Cardiac muscle cell (in vitro differentiated cells and primary cell): Measurements from ENCODE around the gene DHX35. TPM values are rescaled to one million over a fixed set of nuclear protein-coding genes. Genes with fewer than 3 reads are reported as not detected.
A peak's percentile ranks its signal among the peaks of the same experiment; 100 is the strongest.

Experiments used
- DNase-seq, 2 donors: peaks; one replicate each; pipeline versions ENCODE4 v3.0.0 to v3.0.0-alpha.2; 2010 to 2017; ENCODE audit warnings: low read depth in 1 of 2, low spot score in 1 of 2
- H3K27ac ChIP-seq: fragments of 200-600 bp; sonication (generic); 2 replicates; pipeline ENCODE4 v1.5.1; 2016
- H3K27me3 ChIP-seq: fragments of 200-600 bp; sonication (generic); 2 replicates; pipeline ENCODE4 v1.6.0; 2016; ENCODE audit warnings: control low read depth
- H3K36me3 ChIP-seq: fragments of 200-600 bp; sonication (generic); 2 replicates; pipeline ENCODE4 v1.5.1; 2016; ENCODE audit warnings: control low read depth
- H3K4me1 ChIP-seq: fragments of 200-600 bp; sonication (generic); 2 replicates; pipeline ENCODE4 v1.8.1; 2017; ENCODE audit warnings: low read depth, mild to moderate bottlenecking, mixed run types
- H3K4me3 ChIP-seq: fragments of 200-600 bp; sonication (generic); 2 replicates; pipeline ENCODE4 v1.5.1; 2016; ENCODE audit warnings: mild to moderate bottlenecking
- H3K9me3 ChIP-seq: fragments of 200-600 bp; sonication (generic); 2 replicates; pipeline ENCODE4 v1.5.1; 2017; ENCODE audit warnings: low read depth, mild to moderate bottlenecking, control low read depth
- CTCF ChIP-seq: IDR thresholded peaks from 2 replicates; pipeline ENCODE4 v1.5.1; 2012; ENCODE audit warnings: low read depth, mild to moderate bottlenecking, low read length
- polyA plus RNA-seq: library from polyadenylated mRNA; unstranded; fragments of >200 nt; fragmentation: Nextera tagmentation; extraction: Ambion mirVana; gene quantifications from 2 replicates; pipeline ENCODE4 v1.2.1, GENCODE V29; 2016
- total RNA-seq: library from RNA; depleted of rRNA; stranded (reverse); fragments of >200 nt; gene quantifications from 2 replicates; pipeline ENCODE4 v1.2.3, GENCODE V29; 2016

The DHX35 gene
- total and polyA plus RNA-seq, 2 experiments from 2014 or later: 8.9 to 10.4 TPM

DNA sequence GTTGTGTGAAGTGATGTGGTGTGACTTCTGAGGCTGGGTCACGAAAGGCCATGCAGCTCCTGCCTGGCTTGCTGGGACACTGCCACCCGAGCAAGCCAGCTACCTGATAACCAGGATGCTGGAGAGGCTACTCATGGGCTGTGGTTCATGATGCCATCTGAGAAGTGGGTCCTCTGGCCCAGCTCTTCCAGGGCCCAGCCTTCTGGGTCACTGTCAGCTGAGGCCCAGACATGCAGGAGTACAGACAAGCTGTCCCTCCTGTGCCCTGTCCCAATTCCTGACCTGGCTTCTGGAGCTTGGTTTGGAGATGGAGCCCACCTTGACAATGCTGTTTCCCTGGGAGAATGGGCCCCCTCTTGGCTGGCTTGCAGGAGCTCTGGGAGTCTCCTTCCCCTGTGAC is 87.0 kb downstream of the DHX35 start:
- Histone ChIP-seq H3K9me3 (no peaks in the 10 kb centered on the region), H3K27me3 (no peaks in the 10 kb centered on the region), H3K36me3 (no peaks in the 10 kb centered on the region), H3K4me3 (no peak overlapping the region), H3K27ac (no peak overlapping the region), H3K4me1 (no peaks in the 10 kb centered on the region)
- DNase-seq: no peak
- TF ChIP-seq CTCF: no peak

DNA sequence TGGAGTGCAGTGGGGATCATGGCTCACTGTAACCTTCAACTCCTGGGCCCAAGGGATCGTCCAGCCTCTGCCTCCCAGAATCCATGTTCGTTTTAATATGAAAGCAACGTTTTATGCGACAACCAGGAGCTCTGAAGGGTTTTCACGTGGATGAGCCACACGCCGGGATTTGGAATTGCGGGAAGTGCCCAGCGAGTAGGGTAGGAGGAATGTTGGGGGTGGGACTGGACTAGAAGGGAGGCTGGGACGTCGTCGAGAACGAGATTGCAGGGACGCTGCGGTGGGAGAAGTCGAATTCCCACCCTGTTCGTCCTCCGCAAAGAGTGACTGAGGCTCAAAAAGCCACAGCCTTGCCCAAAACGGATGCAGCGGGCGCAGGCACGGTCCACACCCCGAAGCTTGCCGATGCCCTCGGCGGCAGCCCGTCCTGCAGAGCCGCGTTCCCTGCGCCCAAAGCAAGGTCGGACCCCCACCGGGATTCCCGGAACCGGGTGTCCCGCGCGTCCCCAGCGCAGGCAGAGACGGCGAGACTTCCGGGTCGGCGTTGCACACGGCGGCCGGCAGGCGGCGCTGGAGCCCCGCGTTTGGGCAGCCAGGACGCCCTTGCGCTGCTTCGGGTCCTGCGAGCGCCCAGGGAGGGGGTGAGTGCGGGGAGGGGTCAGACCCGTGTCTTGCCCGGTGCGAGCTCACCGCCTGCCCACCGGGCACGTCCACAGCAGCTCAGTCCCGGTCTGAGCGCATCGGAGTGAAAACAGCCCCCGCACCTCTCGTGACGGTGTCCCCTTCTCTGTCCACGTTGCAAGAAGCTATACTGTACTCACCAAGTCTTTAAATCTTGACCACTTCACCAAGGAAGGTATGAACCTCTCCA is 87.8 kb downstream of the DHX35 start:
- peak; percentile 97 for TF ChIP-seq CTCF
- peak; percentile 79 to 84 for DNase-seq

DNA sequence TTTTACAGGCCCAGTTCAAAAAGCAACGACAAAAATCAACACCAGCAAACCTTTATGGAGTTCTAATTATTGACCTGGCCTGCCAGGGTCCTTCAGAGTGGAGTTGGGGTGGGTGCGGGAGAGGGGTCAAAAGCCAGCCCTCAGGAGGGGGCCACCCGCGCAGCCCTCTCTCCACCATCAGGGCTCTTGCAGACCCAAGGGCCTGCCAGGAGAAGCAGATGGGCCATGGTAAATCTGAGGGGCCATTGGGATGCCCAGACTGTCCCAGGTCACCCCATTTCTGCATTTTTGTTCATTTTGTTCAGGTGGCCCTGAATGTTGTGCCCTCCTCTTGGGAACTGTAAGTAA is 88.4 kb downstream of the DHX35 start:
- no peak overlapping the region for H3K27ac ChIP-seq
- H3K27me3 ChIP-seq: no peaks in the 10 kb centered on the region
- H3K9me3 ChIP-seq: no peaks in the 10 kb centered on the region
- H3K4me3 ChIP-seq: peak overlapping the region; percentile 55
- H3K36me3 ChIP-seq: no peaks in the 10 kb centered on the region
- H3K4me1 ChIP-seq: no peaks in the 10 kb centered on the region
- no peak for DNase-seq
- TF ChIP-seq CTCF: no peak

More for the DNA sequence above, 87.8 kb downstream of the DHX35 start:
- H3K36me3 ChIP-seq: no peaks in the 10 kb centered on the region
- H3K4me3 ChIP-seq: peak overlapping the region; percentile 55
- no peaks in the 10 kb centered on the region for H3K4me1 ChIP-seq
- no peak overlapping the region for H3K27ac ChIP-seq
- no peaks in the 10 kb centered on the region for H3K9me3 ChIP-seq
- no peaks in the 10 kb centered on the region for H3K27me3 ChIP-seq

DNA sequence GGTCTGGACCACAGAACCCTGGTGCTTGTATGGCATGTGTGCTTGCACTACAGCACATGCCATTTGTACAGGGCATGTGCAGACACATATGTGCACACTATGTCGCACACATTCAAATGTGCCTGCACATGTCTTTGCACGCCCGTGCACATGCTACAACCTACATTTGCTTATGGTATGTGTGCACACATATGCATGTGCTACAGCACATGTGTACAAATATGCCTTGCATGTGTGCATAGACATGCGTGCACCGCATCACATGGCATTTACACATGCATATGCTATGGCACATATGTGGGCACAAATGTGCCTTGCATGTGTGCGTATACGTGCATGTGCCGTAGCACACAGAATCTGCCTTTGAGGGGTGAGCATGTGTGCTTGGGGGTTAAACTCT is 90.5 kb downstream of the DHX35 start:
- Histone ChIP-seq H3K36me3 (no peaks in the 10 kb centered on the region), H3K4me1 (no peaks in the 10 kb centered on the region), H3K4me3 (no peak overlapping the region), H3K27ac (no peak overlapping the region), H3K9me3 (no peaks in the 10 kb centered on the region), H3K27me3 (no peaks in the 10 kb centered on the region)
- no peak for TF ChIP-seq CTCF
- DNase-seq: no peak

DNA sequence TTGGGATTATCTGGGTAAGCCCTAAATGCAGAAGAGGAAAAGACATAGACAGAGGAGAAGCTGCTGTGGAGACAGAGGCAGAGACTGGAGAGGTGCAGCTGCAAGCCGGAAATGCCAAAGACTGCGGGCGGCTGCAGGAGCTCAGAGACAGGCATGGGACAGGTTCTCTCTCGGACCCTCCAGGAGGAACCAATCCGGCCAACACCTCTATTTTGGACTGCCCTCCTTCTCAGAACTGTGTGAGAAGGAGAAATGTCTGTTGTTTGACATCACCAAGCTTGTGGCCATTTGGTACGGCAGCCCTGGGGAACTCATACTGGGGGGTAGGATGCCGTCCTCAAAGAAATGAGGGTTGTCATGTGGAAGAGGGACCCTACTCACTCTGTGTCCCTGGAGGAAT is 95.0 kb downstream of the DHX35 start:
- H3K36me3 ChIP-seq: no peaks in the 10 kb centered on the region
- H3K27ac ChIP-seq: no peak overlapping the region
- no peak overlapping the region for H3K4me3 ChIP-seq
- H3K9me3 ChIP-seq: no peaks in the 10 kb centered on the region
- no peak for DNase-seq
- no peaks in the 10 kb centered on the region for H3K4me1 ChIP-seq
- TF ChIP-seq CTCF: no peak
- H3K27me3 ChIP-seq: no peaks in the 10 kb centered on the region
